Measurements from ENCODE around the gene ALDH3B2. TPM values are rescaled to one million over a fixed set of nuclear protein-coding genes. Genes with fewer than 3 reads are reported as not detected.

The ALDH3B2 gene
- total and polyA plus RNA-seq, 8 donors = 0.17 to 0.50 (median 0.34) TPM; not detected in 4

DNA sequence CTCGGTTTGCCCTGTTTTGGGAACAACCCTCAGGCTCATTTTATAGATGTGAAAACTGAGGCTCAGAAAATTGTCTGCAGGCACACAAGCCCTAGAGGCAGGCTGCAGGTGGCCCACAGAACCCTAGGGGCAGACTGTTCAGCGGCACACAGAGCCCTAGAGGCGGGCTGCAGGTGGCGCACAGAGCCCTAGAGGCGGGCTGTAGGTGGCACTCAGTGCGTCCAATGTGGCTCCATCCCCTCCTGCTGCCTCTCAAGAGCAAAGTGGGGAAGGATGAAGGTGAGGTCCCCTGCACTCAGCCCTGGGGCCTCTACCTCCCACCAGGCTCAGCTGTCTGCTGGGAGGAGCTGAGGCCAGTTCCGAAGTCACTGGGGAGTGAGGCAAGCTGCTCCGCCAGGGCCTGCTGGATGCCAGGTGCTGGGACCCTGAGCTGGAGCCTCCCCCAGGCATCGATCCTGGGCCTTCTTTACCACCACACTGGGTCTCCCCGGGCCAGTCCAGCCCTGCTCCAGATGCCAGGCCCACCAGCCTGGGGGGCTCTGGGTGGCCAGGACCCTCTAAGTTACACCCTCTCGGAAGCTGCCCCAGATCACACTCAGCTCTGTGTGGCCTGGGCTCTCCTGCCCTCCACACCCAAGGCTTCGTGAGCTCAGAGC is 26.2 kb downstream of the ALDH3B2 start:
- peak; percentile 57 to 74 (median 66) for ATAC-seq
- intact Hi-C loops (cut with DNase I) = no loop called here
- H3K27me3 ChIP-seq = no peaks in the 10 kb centered on the region

GRCh38 chr11:67647471-67647870 is 27.0 kb downstream of the ALDH3B2 start:
- Histone ChIP-seq H3K27ac (peak overlapping the region in 3 of 4 donors; percentile 5 to 61 (median 13)), H3K9me3 (no peaks in the 10 kb centered on the region), H3K4me1 (peaks cover 4 to 29% (median 25%) of the 10 kb centered on the region in 3 donors), H3K36me3 (no peaks in the 10 kb centered on the region), H3K27me3 (no peaks in the 10 kb centered on the region), H3K4me3 (no peak overlapping the region)
- FAIRE-seq (no peak), DNase-seq (peak in 3 of 6 donors; percentile 37 to 60 (median 59)), ATAC-seq (no peak)
- TF ChIP-seq, protein P1, sequence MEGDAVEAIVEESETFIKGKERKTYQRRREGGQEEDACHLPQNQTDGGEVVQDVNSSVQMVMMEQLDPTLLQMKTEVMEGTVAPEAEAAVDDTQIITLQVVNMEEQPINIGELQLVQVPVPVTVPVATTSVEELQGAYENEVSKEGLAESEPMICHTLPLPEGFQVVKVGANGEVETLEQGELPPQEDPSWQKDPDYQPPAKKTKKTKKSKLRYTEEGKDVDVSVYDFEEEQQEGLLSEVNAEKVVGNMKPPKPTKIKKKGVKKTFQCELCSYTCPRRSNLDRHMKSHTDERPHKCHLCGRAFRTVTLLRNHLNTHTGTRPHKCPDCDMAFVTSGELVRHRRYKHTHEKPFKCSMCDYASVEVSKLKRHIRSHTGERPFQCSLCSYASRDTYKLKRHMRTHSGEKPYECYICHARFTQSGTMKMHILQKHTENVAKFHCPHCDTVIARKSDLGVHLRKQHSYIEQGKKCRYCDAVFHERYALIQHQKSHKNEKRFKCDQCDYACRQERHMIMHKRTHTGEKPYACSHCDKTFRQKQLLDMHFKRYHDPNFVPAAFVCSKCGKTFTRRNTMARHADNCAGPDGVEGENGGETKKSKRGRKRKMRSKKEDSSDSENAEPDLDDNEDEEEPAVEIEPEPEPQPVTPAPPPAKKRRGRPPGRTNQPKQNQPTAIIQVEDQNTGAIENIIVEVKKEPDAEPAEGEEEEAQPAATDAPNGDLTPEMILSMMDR (IDR thresholded peaks at IDR 0.05) = no peak
- WGBS, 2 donors = 75 to 85% methylated on average over 15 of the region's 15 CpGs
- intact Hi-C loops (cut with DNase I) = no loop called here

More for the DNA sequence above, 26.2 kb downstream of the ALDH3B2 start:
- H3K4me1 ChIP-seq = peaks cover 4 to 29% (median 25%) of the 10 kb centered on the region in 3 donors
- peak overlapping the region in 2 of 4 donors; percentile 5 to 22 for H3K27ac ChIP-seq
- H3K9me3 ChIP-seq = no peaks in the 10 kb centered on the region
- DNase-seq (peak in 5 of 6 donors; percentile 66 to 84 (median 69)), FAIRE-seq (no peak)
- TF ChIP-seq, protein P1 (IDR thresholded peaks at IDR 0.05) = peak; percentile 12 to 49 (median 44)
- H3K36me3 ChIP-seq = no peaks in the 10 kb centered on the region
- H3K4me3 ChIP-seq = no peak overlapping the region
- 48 to 52% methylated on average over 12 of the region's 12 CpGs for WGBS, 2 donors

GRCh38 chr11:67646535-67647336 is 27.7 kb downstream of the ALDH3B2 start:
- Histone ChIP-seq H3K27me3 (no peaks in the 10 kb centered on the region), H3K4me3 (no peak overlapping the region), H3K4me1 (peaks cover 4 to 27% (median 25%) of the 10 kb centered on the region in 3 donors), H3K36me3 (no peaks in the 10 kb centered on the region), H3K9me3 (no peaks in the 10 kb centered on the region), H3K27ac (peak overlapping the region; percentile 60 to 78 (median 61))
- FAIRE-seq (no peak), DNase-seq (peak in 4 of 6 donors; percentile 66 to 80 (median 74)), ATAC-seq (peak; percentile 30 to 53 (median 38))
- TF ChIP-seq, protein P1 (IDR thresholded peaks at IDR 0.05) = no peak
- intact Hi-C loops (cut with DNase I) = no loop called here
- WGBS, 2 donors = 36 to 62% methylated on average over 24 of the region's 24 CpGs

DNA sequence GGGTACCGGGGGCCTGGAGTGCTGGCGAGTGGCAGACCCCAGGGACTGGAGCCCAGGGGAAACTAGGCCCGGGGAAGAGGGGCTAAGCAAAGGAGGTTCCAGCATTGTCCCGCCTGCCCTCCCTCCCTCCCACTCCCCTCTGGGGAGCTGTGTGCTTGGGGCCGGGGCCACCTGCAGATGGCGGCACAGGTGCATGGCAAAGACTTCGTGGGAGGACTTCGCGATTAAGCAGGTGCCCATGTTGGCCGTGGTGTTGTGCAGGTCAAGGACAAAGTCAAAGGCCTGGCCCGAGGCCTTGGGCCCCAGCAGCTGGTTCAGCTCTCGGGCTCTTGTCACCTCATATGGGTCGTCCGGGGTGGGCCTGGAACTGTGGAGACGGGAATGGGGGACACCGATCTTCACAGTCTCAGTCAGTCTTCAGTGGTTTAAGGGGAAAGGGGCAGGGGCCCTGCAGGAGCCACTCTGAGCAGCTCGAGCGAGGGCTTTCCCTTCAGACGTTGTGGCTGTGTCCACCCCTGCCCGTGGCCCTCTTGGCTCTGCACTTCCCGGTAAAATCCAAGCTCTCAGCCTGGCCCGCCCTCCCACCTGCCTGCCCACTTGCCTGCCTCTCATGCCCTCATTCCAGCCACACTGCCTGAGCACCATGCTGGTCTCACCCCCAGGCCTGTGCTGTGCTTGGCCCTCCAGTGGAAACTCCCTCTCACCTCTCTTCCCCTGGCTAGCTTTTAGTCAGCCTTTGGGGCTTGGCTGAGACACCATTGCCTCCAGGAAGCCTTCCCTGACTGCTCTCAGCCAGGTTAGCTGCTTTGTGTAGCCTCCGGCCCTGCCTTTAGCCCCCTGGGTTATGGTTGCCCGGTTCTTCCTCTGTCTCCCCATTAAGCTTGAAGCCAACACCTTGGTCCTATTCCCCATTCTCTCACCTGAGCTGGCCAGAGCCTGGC is 28.6 kb downstream of the ALDH3B2 start:
- Histone ChIP-seq H3K4me1 (peaks cover 4 to 27% (median 25%) of the 10 kb centered on the region in 3 donors), H3K27ac (peak overlapping the region; percentile 60 to 78 (median 61)), H3K9me3 (no peaks in the 10 kb centered on the region), H3K4me3 (no peak overlapping the region), H3K36me3 (no peaks in the 10 kb centered on the region), H3K27me3 (no peaks in the 10 kb centered on the region)
- ATAC-seq = peak; percentile 64 to 84 (median 76)
- TF ChIP-seq, protein P1 (IDR thresholded peaks at IDR 0.05) = peak in 2 of 4 donors; percentile 21 to 27
- 36 to 41% methylated on average over 21 to 24 of the region's 24 CpGs for WGBS, 2 donors
- intact Hi-C loops (cut with DNase I) = no loop called here
- DNase-seq = peak; percentile 74 to 93 (median 84)
- no peak for FAIRE-seq
